Brain microvascular endothelial cell (primary cell): ENCODE measurements around the gene THAP11.
A peak's percentile ranks its signal among the peaks of the same experiment; 100 is the strongest.
"Not testable (repeated sequence)": the region's sequence is repeated elsewhere in the genome, so short reads cannot be mapped to it uniquely, and the experiment has no call there.

Experiments
- DNase-seq: peaks from one replicate; pipeline ENCODE4 v3.0.0-alpha.2; 2020
- H3K27ac ChIP-seq: fragments of 250-450 bp; sonication (Bioruptor Pico); 2 replicates; pipeline ENCODE4 v1.5.1; 2020; ENCODE audit warnings: mild to moderate bottlenecking, moderate library complexity
- H3K27me3 ChIP-seq: fragments of 250-450 bp; sonication (Bioruptor Pico); replicated peaks from 2 replicates; pipeline ENCODE4 v1.5.1; 2020; ENCODE audit warnings: mild to moderate bottlenecking
- H3K36me3 ChIP-seq: fragments of 250-450 bp; sonication (Bioruptor Pico); replicated peaks from 2 replicates; pipeline ENCODE4 v1.5.1; 2020; ENCODE audit warnings: mild to moderate bottlenecking
- H3K4me3 ChIP-seq: 2 replicates; pipeline ENCODE4 v1.5.1; 2011; ENCODE audit warnings: low read depth, mild to moderate bottlenecking, control low read depth, low read length, moderate library complexity
- in situ Hi-C: cut with HindIII; loops from 2 replicates; pipeline ENCODE4 v1.10.0; 2017; ENCODE audit warnings: low sequenced_read_pairs, low pct_ligation_motif_present
- TF ChIP-seq, protein P1 (sequence below): IDR thresholded peaks from 2 replicates; pipeline ENCODE4 v1.5.1; 2011; ENCODE audit warnings: low read depth, mild to moderate bottlenecking, moderate library complexity, low read length, control low read depth, inconsistent platforms; ENCODE audit errors: missing control alignments

The THAP11 gene

DNA sequence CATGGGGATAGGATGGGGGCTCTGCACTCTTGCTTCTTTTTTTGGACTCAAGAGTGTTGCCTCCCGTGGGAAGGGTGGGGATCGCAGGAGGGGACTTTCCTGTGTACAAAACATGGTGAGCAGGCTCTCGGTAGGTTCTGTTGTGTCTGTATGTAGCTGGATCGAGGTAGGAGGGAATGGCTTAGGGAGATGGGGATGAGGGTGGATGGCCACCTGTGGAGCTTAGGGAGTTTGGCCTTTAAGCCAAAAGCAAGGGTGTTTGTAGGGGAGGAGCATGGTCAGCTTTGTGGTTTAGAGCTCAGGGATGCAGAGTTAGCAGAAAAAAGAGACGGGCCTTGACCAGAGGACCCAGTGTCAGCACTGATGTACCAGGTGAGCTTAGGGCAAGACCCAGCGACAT, 19.8 kb downstream of the THAP11 start:
- no peaks in the 10 kb centered on the region for H3K27me3 ChIP-seq
- in situ Hi-C loops: no loop called here
- H3K36me3 ChIP-seq: peaks cover 29% of the 10 kb centered on the region
- TF ChIP-seq, protein P1, sequence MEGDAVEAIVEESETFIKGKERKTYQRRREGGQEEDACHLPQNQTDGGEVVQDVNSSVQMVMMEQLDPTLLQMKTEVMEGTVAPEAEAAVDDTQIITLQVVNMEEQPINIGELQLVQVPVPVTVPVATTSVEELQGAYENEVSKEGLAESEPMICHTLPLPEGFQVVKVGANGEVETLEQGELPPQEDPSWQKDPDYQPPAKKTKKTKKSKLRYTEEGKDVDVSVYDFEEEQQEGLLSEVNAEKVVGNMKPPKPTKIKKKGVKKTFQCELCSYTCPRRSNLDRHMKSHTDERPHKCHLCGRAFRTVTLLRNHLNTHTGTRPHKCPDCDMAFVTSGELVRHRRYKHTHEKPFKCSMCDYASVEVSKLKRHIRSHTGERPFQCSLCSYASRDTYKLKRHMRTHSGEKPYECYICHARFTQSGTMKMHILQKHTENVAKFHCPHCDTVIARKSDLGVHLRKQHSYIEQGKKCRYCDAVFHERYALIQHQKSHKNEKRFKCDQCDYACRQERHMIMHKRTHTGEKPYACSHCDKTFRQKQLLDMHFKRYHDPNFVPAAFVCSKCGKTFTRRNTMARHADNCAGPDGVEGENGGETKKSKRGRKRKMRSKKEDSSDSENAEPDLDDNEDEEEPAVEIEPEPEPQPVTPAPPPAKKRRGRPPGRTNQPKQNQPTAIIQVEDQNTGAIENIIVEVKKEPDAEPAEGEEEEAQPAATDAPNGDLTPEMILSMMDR: no peak
- peak overlapping the region; percentile 3 for H3K27ac ChIP-seq
- H3K4me3 ChIP-seq: no peak overlapping the region
- DNase-seq: no peak

DNA sequence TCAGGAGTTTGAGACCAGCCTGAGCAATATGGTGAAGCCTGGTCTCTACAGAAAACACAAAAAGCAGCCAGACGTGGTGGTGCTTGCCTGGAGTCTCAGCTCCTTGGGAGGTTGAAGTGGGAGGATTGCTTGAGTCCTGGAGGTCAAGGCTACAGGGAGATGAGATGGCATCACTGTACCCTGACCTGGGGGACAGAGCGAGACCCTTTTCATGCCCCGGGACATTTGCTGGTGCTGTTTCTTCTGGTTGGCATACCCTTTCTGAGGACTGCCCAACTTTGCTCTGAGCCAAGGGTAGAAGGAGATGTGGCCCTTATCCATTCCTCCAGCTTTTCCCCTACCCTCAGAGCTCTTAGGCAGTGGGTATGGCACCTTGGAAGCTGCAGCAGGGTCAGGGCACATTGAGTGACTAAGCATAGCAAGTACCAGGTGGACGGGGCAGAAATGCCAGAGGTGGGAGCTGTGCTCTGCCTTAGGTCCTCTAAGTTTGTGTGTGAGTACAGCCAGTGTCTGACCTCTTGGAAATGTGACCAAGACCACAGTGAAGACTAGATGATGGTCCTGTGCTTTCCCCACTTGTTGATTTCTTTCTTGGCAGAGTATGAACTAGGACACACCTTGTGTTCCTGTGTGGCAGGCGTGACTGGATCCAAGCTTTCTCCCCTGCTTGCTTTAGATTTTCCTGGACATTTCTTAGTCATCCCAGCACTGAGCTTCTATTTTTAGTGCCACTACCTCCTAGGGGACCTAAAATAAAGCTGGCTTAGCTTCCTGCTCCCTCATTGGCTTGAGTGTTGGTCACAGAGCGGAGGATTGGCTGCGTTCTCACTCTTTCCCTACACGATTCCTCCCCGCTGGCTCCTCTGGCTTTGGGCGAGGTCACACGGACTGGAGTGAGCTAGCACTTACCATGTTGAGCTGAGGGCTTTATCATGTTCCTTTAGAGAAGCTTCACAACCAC, 20.8 kb downstream of the THAP11 start:
- Histone ChIP-seq H3K4me3 (no peak overlapping the region), H3K36me3 (peaks cover 39% of the 10 kb centered on the region), H3K27me3 (no peaks in the 10 kb centered on the region), H3K27ac (peak overlapping the region; percentile 58)
- DNase-seq: peak; percentile 76
- in situ Hi-C loops: no loop called here
- TF ChIP-seq, protein P1: no peak

DNA sequence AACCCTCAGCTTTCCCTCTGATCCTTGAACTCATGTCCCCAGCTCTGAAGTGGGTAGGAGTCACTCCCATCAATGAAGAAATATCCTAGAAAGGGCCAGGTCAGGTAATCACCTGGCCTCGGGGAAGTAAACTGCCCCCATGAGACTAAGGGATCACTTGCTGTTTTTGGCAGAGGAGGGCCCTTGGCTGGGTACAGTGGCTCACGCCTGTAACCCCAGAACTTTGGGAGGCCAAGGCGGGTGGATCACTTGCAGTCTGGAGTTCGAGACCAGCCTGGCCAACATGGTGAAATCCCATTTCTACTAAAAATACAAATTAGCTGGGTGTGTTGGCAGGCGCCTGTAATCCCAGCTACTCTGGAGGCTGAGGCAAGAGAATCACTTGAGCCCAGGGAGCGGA, 21.9 kb downstream of the THAP11 start:
- H3K27me3 ChIP-seq, H3K27ac ChIP-seq, in situ Hi-C loops, H3K4me3 ChIP-seq, DNase-seq: not testable (repeated sequence)
- H3K36me3 ChIP-seq: peaks cover 51% of the 10 kb centered on the region

DNA sequence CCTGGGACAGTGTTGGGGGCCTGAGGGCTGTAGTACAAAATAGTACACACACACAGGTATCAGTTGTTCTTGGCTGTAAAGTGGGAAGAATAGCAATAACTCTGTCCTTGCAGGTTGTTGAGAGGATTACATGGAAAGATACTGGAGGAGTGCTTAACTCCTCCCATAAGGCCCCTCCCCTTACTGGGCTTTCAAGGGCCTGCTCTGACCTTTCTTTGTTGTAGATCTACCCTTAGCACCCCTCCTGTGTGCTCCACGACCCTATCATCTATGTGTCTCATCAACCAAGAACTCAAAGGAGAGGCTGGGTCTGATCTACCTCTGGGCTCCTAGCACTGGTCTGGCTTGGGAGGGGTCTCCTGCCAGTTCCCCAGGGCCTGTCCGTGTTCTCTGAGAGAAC, 22.5 kb downstream of the THAP11 start:
- no peak for DNase-seq
- H3K4me3 ChIP-seq: no peak overlapping the region
- TF ChIP-seq, protein P1: no peak
- peaks cover 56% of the 10 kb centered on the region for H3K36me3 ChIP-seq
- H3K27me3 ChIP-seq: no peaks in the 10 kb centered on the region
- no peak overlapping the region for H3K27ac ChIP-seq
- in situ Hi-C loops: no loop called here

DNA sequence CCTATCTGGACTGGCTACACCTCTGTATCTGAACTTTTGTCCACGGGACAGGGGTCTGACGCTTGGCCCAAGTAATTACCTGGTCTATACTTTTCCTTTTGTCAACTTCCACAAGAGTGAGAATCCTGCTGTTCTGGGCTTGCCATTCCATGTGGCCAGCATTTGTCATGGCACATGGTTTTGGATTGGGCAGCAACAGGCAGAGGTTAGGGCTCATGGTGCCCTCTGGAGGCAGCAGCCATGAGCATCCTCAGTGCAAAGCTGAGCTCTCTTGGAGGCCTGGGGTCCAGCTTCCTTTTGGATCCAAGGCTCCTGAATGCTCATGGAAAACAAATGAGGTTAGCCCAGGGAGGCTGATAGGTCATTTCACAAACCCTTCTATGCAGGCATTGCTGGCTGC, 23.2 kb downstream of the THAP11 start:
- Histone ChIP-seq H3K27ac (no peak overlapping the region), H3K27me3 (no peaks in the 10 kb centered on the region), H3K36me3 (peaks cover 60% of the 10 kb centered on the region), H3K4me3 (no peak overlapping the region)
- TF ChIP-seq, protein P1: peak; percentile 63
- in situ Hi-C loops: no loop called here
- DNase-seq: peak; percentile 18

DNA sequence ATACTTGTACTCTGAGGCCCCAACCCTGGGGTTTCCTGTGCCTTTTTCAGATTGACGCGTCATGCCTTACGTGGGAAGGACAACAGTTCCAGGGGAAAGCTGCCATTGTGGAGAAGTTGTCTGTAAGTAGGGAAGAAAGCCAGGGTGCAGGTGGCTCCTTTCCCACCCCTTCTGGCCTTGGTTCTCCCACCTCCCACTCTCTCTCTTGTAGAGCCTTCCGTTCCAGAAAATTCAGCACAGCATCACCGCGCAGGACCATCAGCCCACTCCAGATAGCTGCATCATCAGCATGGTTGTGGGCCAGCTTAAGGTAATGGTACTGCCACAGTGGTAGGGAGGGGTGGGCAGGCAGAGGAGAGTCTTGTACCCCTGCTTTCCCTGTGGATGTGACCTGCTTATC, 26.2 kb downstream of the THAP11 start:
- Histone ChIP-seq H3K36me3 (peaks cover 70% of the 10 kb centered on the region), H3K4me3 (no peak overlapping the region), H3K27me3 (no peaks in the 10 kb centered on the region), H3K27ac (no peak overlapping the region)
- in situ Hi-C loops: no loop called here
- no peak for DNase-seq
- TF ChIP-seq, protein P1: no peak
